Activated T-helper 1 cell treated with Interleukin-2 at 50 U/mL for 16 hours (primary cell): ENCODE measurements around the gene C7orf33.
A peak's percentile ranks its signal among the peaks of the same experiment; 100 is the strongest.
"Not testable (repeated sequence)": the region's sequence is repeated elsewhere in the genome, so short reads cannot be mapped to it uniquely, and the experiment has no call there.

Experiments used
- DNase-seq: peaks from one replicate; pipeline ENCODE4 v3.0.0-alpha.2; 2020; ENCODE audit warnings: low read depth

C7orf33 gene

DNA sequence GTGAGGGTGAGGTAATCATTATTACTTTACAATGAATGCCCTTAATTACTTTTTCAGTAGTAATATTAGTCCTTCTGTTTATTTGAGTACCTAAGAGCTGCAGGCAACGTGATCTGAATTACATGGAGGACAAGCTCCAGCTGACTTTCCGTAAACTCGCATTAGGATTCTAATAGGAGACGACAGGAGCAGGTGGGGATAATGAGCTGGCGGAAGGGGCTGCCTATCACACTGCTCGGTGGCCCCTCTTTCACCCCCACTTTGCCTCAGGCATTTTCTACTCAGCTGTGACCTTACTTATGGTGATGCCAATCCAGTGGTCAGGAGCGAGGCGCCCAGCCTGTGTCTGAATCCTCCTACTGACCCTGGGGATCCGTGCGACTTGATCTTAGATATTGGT lies at the start of gene C7orf33:
C7orf33 (plus strand) TSS at position 296 of the 400 bp plus-strand sequence. CDS start 160 bp downstream, outside the sequence.
- DNase-seq, result no peak

- DNase-seq, result no peak
Observed at GRCh38 chr7:148541891-148542504, 48.6 kb upstream of the C7orf33 start.

DNA sequence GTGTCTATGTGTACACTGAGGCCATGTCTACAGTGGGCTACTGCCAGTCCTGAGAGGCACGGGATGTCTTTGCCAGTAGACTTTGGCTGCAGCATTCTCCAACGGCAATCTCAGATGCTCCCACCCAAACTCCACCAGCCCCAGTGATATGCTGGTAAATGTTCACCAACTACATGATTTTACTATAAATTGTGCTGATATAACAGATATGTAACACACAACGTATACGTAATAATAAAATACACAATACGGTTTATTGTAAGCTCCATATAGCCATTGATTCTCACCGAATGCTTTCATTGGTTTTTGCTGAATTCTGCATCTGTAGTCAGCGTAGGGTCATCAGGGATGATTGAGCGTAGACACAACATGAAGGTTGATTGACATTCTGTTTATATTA lies 47.3 kb upstream of the C7orf33 start:
- no peak for DNase-seq

- no peak for DNase-seq
Observed at GRCh38 chr7:148545172-148545571, 45.4 kb upstream of the C7orf33 start.

DNA sequence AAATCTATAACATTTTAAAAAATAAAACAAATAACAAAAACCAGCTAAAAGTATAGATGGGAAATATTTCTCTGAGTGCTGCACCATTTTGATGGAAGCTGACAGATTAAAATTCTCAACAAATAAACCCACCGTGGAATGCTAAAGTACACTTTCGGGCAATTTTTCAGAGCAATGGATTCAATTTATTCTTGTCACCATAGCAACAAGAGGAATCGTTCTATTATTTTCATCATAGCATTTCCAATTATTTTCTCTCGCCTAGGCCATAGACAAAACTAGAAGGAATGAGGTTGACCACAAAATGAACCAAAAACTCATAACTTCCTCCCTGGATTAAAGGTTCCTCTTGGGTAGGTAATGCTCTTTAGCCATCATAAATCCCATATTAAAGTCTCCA lies 44.6 kb upstream of the C7orf33 start:
- DNase-seq, result no peak

- no peak for DNase-seq
Observed at GRCh38 chr7:148546857-148547256, 43.7 kb upstream of the C7orf33 start.

- DNase-seq, result no peak
Observed at GRCh38 chr7:148547951-148548350, 42.6 kb upstream of the C7orf33 start.

DNA sequence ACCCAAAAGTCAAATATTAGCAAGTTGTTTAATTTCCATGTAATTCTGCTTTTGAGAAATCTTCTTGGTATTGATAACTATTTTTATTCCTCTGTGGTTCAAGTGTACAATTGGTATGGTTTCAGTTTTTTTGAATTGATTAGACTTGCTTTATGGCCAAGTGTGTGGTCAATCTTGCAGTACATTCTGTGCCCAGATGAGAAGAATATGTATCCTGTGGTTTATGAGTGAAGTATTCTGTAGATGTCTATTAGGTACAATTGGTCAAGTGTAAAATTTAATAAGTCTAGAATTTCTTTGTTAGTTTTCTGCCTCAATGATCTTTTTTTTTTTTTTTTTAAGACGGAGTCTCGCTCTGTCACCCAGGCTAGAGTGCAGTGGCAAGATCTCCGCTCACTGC lies 36.6 kb upstream of the C7orf33 start:
- DNase-seq, result no peak

DNA sequence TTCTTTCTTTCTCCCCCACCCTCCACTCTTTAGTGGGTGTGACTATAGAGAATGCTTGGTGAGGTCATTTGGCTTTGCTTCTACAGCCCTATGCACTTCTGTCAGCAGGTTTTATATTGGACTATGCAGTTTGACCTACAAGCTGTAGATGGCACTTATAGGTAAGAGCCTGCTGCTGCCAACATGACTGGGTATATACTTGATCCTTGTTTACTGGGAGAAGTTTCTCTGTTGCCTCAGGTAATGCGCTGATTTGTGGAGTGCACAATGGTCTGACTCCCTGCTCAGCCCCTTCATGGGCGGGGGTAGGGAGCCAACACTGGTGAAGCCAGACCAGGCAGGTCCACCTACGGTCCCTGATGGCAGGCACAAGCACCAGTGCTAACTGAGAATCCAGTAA lies 33.7 kb upstream of the C7orf33 start:
- DNase-seq, result no peak

GRCh38 chr7:148558914-148559313 lies 31.7 kb upstream of the C7orf33 start:
- DNase-seq, result no peak

GRCh38 chr7:148561099-148561498 lies 29.5 kb upstream of the C7orf33 start:
- DNase-seq, result no peak

DNA sequence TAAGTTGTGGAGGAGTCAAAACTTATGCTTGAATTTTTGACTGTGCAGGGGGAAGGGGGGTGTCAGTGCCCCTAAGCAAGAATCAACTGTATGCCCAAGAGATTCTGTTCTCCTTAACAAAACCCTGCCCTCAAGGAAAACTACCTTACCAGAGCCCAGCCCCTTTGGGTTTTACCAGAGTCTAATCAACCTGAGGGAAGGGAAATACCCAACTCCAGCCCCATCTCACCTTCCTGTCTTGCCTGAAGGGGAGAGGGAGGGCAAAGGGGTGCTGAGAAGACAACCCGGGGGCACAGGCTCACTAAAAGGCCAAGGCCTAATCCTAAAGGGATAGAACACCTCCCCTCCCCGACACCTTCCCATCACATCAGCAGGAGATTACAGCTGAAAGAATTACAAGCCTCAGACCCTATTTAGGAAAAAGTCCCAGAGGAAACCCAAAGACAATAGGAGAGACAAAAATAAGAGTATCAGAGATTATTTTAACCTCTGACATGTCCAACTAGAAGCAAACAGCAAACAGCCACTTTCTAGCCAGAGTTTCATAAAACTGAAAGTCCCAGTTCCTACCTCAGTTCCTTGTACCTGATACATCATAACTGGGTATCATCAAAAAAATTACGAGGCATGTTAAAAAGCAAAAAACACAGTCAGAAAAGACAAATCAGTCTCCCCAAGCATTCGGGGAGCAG lies 26.8 kb upstream of the C7orf33 start:
- DNase-seq, result no peak

DNA sequence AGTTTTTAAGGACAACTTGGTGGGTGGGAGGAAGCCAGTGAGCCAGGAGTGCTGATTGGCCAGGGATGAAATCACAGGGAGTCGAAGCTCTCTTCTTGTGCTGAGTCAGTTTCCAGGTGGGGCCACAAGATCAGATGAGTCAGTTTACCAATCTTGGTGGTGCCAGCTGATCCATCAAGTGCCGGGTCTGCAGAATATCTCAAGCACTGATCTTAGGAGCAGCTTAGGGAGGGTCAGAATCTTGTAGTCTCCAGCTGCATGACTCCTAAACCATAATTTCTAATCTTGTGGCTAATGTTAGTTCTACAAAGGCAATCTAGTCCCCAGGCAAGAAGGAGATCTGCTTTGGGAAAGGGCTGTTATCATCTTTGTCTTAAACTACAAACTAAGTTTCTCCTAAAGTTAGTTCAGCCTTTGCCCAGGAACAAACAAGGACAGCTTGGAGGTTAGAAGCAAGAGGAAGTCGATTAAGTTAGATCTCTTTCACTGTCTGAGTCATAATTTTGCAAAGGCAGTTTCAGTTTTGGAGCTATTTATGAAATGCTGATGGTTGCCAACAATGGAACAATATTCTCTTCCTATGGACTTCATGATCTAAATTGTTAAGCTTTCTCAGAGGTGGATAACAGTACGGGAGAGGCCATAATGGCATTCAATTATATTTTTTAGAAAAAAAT lies 26.2 kb upstream of the C7orf33 start:
- DNase-seq, result not testable (repeated sequence)

DNA sequence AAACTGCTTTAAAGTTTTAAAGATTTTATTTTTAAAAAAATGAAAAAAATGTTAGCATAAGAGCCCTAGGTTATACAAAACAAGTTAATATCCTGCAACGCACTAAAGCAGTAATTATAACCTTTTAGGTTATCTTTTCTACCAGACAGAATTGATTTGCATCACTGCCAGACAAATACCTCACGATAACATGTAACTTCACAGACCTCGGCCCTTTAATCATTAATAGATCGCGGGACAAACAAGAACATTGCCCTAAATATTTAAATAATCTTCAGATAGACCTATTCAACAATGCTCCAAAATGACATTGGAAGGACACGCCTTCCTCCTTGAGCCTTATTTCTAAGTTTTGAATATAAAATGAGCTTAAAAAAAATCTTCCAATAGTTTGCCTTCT lies 23.8 kb upstream of the C7orf33 start:
- no peak for DNase-seq

DNA sequence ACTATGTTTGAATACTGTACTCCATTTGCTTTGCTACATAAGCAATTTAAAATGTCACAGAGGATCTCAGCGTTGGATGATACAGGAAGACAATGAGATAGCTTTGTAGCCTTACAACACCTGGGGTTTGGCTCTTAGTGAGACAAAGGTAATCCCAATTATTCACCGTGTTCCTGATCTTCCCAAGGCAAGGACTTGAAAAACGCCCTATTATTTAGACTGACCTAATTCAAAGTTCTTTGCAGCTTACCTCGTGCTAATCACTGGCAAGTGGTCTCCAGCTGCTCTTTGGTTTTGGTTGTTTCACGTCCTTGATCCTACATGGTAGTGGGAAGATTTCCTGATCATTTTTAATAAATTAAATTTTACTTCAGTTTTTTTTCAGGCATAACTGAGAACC lies 23.0 kb upstream of the C7orf33 start:
- DNase-seq, result no peak

- DNase-seq, result no peak
Observed at GRCh38 chr7:148570510-148570909, 20.1 kb upstream of the C7orf33 start.

DNA sequence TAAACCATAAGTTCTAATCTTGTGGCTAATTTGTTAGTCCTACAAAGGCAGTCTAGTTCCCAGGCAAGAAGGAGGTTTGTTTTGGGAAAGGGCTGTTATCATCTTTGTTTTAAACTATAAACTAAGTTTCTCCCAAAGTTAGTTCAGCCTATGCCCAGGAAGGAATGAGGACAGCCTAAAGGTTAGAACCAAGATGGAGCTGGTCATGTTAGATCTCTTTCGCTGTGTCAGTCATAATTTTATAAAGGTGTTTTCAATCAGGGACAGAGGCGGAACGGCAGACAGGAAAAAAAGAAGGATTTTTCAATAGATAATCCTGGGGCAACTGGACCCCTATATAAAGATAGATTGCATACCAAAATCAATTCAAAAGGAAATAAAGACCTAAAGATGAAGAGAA lies 19.6 kb upstream of the C7orf33 start:
- not testable (repeated sequence) for DNase-seq

- DNase-seq, result no peak
Observed at GRCh38 chr7:148571381-148571780, 19.2 kb upstream of the C7orf33 start.

- no peak for DNase-seq
Observed at GRCh38 chr7:148572067-148572522, 18.5 kb upstream of the C7orf33 start.

DNA sequence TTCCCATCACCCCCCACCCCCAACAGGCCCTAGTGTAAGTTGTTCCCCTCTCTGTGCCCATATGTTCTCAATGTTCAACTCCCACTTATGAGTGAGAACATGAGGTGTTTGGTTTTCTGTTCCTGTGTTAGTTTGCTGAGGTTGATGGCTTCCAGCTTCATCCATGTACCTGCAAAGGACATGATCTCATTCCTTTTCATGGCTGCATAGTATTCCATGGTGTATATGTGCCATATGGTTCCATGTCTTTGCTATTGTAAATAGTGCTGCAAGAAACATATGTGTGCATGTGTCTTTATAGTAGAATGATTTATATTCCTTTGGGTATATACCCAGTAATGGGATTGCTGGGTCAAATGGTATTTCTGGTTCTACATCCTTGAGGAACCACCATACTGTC lies 17.0 kb upstream of the C7orf33 start:
- not testable (repeated sequence) for DNase-seq

- peak; percentile 44 for DNase-seq
Observed at GRCh38 chr7:148575640-148576411, 14.7 kb upstream of the C7orf33 start.

GRCh38 chr7:148579366-148579765 lies 11.2 kb upstream of the C7orf33 start:
- DNase-seq, result no peak
